ENCODE measurements around the gene NBPF26. TPM values are rescaled to one million over a fixed set of nuclear protein-coding genes. Genes with fewer than 3 reads are reported as not detected.
"Not testable (repeated sequence)": the region's sequence is repeated elsewhere in the genome, so short reads cannot be mapped to it uniquely, and the experiment has no call there.

Gene NBPF26
- total RNA-seq, 2 donors from 2014 or later: 6.9 to 8.5 TPM

DNA sequence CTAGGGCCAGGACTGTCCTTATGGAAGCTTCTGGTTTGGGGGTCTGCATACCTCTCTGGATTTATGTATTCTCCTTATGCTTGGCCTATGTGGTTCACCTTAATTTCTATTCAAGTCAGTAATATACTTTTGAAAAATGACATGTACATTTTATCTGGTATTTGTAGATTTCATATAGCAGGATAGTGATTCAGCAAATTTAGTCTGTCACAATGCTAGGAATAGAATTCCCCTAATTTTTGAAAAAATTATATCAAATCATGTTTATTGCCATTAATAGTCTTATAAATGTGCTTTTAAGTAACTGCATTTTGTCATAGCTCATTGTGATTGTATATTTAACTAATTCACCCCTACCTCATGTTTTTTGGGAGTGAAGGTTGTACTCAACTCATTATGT lies 158.2 kb downstream of the NBPF26 start:
- H3K4me3 ChIP-seq; H3K9me3 ChIP-seq; H3K4me1 ChIP-seq; H3K27me3 ChIP-seq; H3K27ac ChIP-seq; DNase-seq (ENCODE audit: low spot score); H3K36me3 ChIP-seq: not testable (repeated sequence)

Other genes with a start within 250 kb of the NBPF26 start
- gene PPIAL4A, start 165.8 kb downstream of the NBPF26 start, total RNA-seq: not detected